HCT116 (cell line): Measurements from ENCODE around the gene PDCL2. TPM values are rescaled to one million over a fixed set of nuclear protein-coding genes. Genes with fewer than 3 reads are reported as not detected.

Source experiments
- ATAC-seq: fragments of 200-7000 bp; cut with Tn5 transposase; 2 replicates; pipeline ENCODE4 v1.9.1; 2020; ENCODE audit warnings: mild to moderate bottlenecking, moderate library complexity
- BruUV-seq: library from RNA; stranded (reverse); fragments of 400-500 nt; replicated peaks from 2 replicates; lab custom pipeline; 2021; lab: Mats Ljungman, UMichigan
- CTCF ChIA-PET: fragments of 300-600 bp; sonication (Branson Sonifier 250); formaldehyde crosslinking; loops from one replicate; lab custom pipeline; 2021; ENCODE audit warnings: antibody characterized with exemption; lab: Charles Lee
- POLR2A ChIA-PET: fragments of 300-600, 350-600 bp; sonication (Branson Sonifier 250); formaldehyde crosslinking; loops from one replicate; lab custom pipeline; 2021; ENCODE audit warnings: antibody characterized with exemption; lab: Charles Lee
- RAD21 ChIA-PET, 2 experiments: fragments of 300-600 bp; sonication (Branson Sonifier 250); formaldehyde crosslinking; loops; one replicate each; lab custom pipeline; 2023; ENCODE audit warnings: low total read pairs in 2 of 2; ENCODE audit not compliant: uncharacterized antibody in 2 of 2, unreplicated experiment in 2 of 2, low non-redundant PET in 1 of 2; lab: Charles Lee
- DNase-seq: peaks from one replicate; pipeline ENCODE4 v3.0.0-alpha.2; 2010; ENCODE audit warnings: low read depth, low spot score
- H2AFZ ChIP-seq: fragments of 200-600 bp; shearing (Covaris generic), sonication (generic); 2 replicates; pipeline ENCODE4 v1.6.1; 2017; ENCODE audit warnings: low read depth, mixed run types, mixed read lengths, antibody characterized with exemption, low read length; ENCODE audit not compliant: poor library complexity, severe bottlenecking
- H3K27ac ChIP-seq: 2 replicates; pipeline ENCODE4 v1.5.1; 2012; ENCODE audit warnings: low read depth, low read length
- H3K27me3 ChIP-seq: fragments of 200-600 bp; sonication (generic); 2 replicates; pipeline ENCODE4 v1.6.1; 2016; ENCODE audit warnings: mixed run types, low read length, mixed read lengths; ENCODE audit not compliant: insufficient read depth
- H3K36me3 ChIP-seq, 2 experiments: fragments of 200-500 bp in 1 of 2; fragments of 200-600 bp in 1 of 2; sonication (Bioruptor generic) in 1 of 2; sonication (generic) in 1 of 2; 2 replicates each; pipeline versions ENCODE4 v1.5.1 to v1.6.1; 2014 to 2016; ENCODE audit warnings: low read length in 2 of 2, inconsistent platforms in 1 of 2, mixed read lengths in 1 of 2, mixed run types in 1 of 2; ENCODE audit not compliant: insufficient read depth in 2 of 2, control insufficient read depth in 1 of 2
- H3K4me1 ChIP-seq, 2 experiments: fragments of 200-600 bp in 1 of 2; sonication (generic) in 1 of 2; 2 replicates each; pipeline versions ENCODE4 v1.5.1 to v1.6.1; 2012 to 2017; ENCODE audit warnings: low read length in 2 of 2, inconsistent platforms in 1 of 2, mild to moderate bottlenecking in 1 of 2, mixed read lengths in 1 of 2, mixed run types in 1 of 2, moderate library complexity in 1 of 2; ENCODE audit not compliant: insufficient read depth in 2 of 2, control insufficient read depth in 1 of 2
- H3K4me2 ChIP-seq: fragments of 200-600 bp; sonication (generic); 2 replicates; pipeline ENCODE4 v1.6.1; 2017; ENCODE audit warnings: mixed run types, low read length, mixed read lengths
- H3K4me3 ChIP-seq, 2 experiments: fragments of 200-600 bp in 1 of 2; sonication (generic) in 1 of 2; replicated peaks in 1 of 2; 2 replicates each; pipeline ENCODE4 v1.5.1; 2011 to 2016; ENCODE audit warnings: low read length in 2 of 2, control low read depth in 1 of 2, low read depth in 1 of 2, mild to moderate bottlenecking in 1 of 2, mixed read lengths in 1 of 2, mixed run types in 1 of 2
- H3K79me2 ChIP-seq: fragments of 200-600 bp; sonication (generic); 2 replicates; pipeline ENCODE4 v1.6.1; 2017; ENCODE audit warnings: mild to moderate bottlenecking, mixed run types, low read length, moderate library complexity, mixed read lengths; ENCODE audit not compliant: insufficient read depth
- H3K9ac ChIP-seq: fragments of 200-600 bp; sonication (generic); 2 replicates; pipeline ENCODE4 v1.6.1; 2016; ENCODE audit warnings: low read length, mixed read lengths
- H3K9me2 ChIP-seq: fragments of 200-600 bp; sonication (generic), shearing (Covaris generic); 2 replicates; pipeline ENCODE4 v1.6.1; 2017; ENCODE audit warnings: mixed run types, mild to moderate bottlenecking, moderate library complexity; ENCODE audit not compliant: insufficient read depth
- H3K9me3 ChIP-seq, 2 experiments: fragments of 200-500 bp in 1 of 2; fragments of 200-600 bp in 1 of 2; sonication (Bioruptor generic) in 1 of 2; sonication (generic) in 1 of 2; 2 replicates each; pipeline ENCODE4 v1.6.1; 2014 to 2017; ENCODE audit warnings: low read length in 2 of 2, mixed read lengths in 2 of 2, inconsistent platforms in 1 of 2, low read depth in 1 of 2, mild to moderate bottlenecking in 1 of 2, mixed run types in 1 of 2, moderate library complexity in 1 of 2; ENCODE audit not compliant: control insufficient read depth in 1 of 2, insufficient read depth in 1 of 2
- H4K20me1 ChIP-seq: fragments of 200-600 bp; sonication (generic), shearing (Covaris generic); 2 replicates; pipeline ENCODE4 v1.6.1; 2017; ENCODE audit warnings: mixed run types, mild to moderate bottlenecking, moderate library complexity; ENCODE audit not compliant: insufficient read depth
- ATF3 ChIP-seq: IDR thresholded peaks from 2 replicates; pipeline ENCODE4 v1.6.1; 2012
- CBX3 ChIP-seq: IDR thresholded peaks from 2 replicates; pipeline ENCODE4 v1.6.1; 2012; ENCODE audit warnings: low read depth
- CEBPB ChIP-seq: IDR thresholded peaks from 2 replicates; pipeline ENCODE4 v1.6.1; 2012; ENCODE audit warnings: low read depth
- EGR1 ChIP-seq: IDR thresholded peaks from 2 replicates; pipeline ENCODE4 v1.6.1; 2012; ENCODE audit warnings: low read depth
- ELF1 ChIP-seq: IDR thresholded peaks from 2 replicates; pipeline ENCODE4 v1.6.1; 2012; ENCODE audit warnings: low read depth, borderline replicate concordance
- EZH2 ChIP-seq: fragments of 200-600 bp; sonication (generic); IDR thresholded peaks from 2 replicates; pipeline ENCODE4 v1.6.1; 2017; ENCODE audit warnings: antibody characterized with exemption, mixed run types
- EZH2phosphoT487 ChIP-seq: fragments of 200-600 bp; IDR thresholded peaks from 2 replicates; pipeline ENCODE4 v1.6.1; 2018; ENCODE audit warnings: antibody characterized with exemption, borderline replicate concordance
- JUND ChIP-seq: IDR thresholded peaks from 2 replicates; pipeline ENCODE4 v1.6.1; 2012
- POLR2A ChIP-seq: IDR thresholded peaks from 2 replicates; pipeline ENCODE4 v1.7.0; 2011; ENCODE audit warnings: borderline replicate concordance; ENCODE audit not compliant: insufficient read depth, insufficient read length; ENCODE audit errors: extremely low read depth
- POLR2AphosphoS5 ChIP-seq: IDR thresholded peaks from 2 replicates; pipeline ENCODE4 v1.6.1; 2011; ENCODE audit warnings: mild to moderate bottlenecking, low read depth, low read length, moderate library complexity
- RAD21 ChIP-seq: IDR thresholded peaks from 2 replicates; pipeline ENCODE4 v1.6.1; 2012; ENCODE audit warnings: low read depth, mild to moderate bottlenecking
- SIN3A ChIP-seq: IDR thresholded peaks from 2 replicates; pipeline ENCODE4 v1.6.1; 2012; ENCODE audit warnings: low read depth
- SP1 ChIP-seq: IDR thresholded peaks from 2 replicates; pipeline ENCODE4 v1.6.1; 2012; ENCODE audit warnings: low read depth
- SRF ChIP-seq: IDR thresholded peaks from 2 replicates; pipeline ENCODE4 v1.6.1; 2012; ENCODE audit warnings: low read depth
- YY1 ChIP-seq: IDR thresholded peaks from 2 replicates; pipeline ENCODE4 v1.6.1; 2011; ENCODE audit warnings: low read length, low read depth, moderate library complexity, mild to moderate bottlenecking; ENCODE audit not compliant: insufficient replicate concordance; ENCODE audit errors: extremely low read depth
- ZFX ChIP-seq: fragments of 450-650 bp; IDR thresholded peaks from 2 replicates; pipeline ENCODE4 v1.6.1; 2017
- ZNF274 ChIP-seq: fragments of 200-500 bp; sonication (Bioruptor generic); IDR thresholded peaks from 2 replicates; pipeline ENCODE4 v1.6.1; 2014; ENCODE audit warnings: mild to moderate bottlenecking, low read depth, low read length, inconsistent platforms
- intact Hi-C: fragments of 100-400 bp; cut with micrococcal nuclease; formaldehyde crosslinking; loops from 2 replicates; pipeline ENCODE4 v1.10.0; 2022
- total RNA-seq: library from RNA; stranded (reverse); gene quantifications from one replicate; pipeline ENCODE4 v1.2.1, GENCODE V29; 2021; ENCODE audit not compliant: unreplicated experiment
- TF ChIP-seq, protein P1 (sequence below), 3 experiments: fragments of 200-600 bp in 1 of 3; sonication (generic) in 1 of 3; IDR thresholded peaks in 2 of 3; conservative IDR thresholded peaks in 1 of 3; 2 replicates each; pipeline ENCODE4 v1.5.1; 2012 to 2017; ENCODE audit warnings: low read depth in 2 of 3, low read length in 2 of 3, antibody characterized with exemption in 1 of 3, borderline replicate concordance in 1 of 3, control low read depth in 1 of 3, mild to moderate bottlenecking in 1 of 3, mixed read lengths in 1 of 3, mixed run types in 1 of 3, moderate library complexity in 1 of 3; ENCODE audit not compliant: insufficient read depth in 1 of 3

Gene PDCL2
- total RNA-seq, 1 experiment from 2014 or later, result 0.47 TPM

DNA sequence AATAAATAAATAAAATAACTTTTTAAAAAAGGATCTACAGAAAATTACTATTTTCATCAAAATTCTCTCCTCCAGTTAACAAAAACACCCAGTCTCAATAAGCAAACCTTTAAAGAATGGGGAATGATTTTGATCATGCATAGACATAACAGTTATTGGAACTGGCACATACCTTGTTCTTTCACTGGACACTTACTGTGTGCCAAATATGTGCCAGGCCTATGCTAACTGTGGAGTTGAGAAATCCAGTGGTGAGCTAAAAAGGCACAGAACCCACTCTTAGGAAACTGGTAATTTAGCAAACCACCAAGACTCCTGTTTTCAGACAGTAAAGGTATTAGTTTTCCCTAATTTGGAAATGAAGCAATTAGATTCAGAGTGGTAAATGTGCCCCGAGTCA lies 84.4 kb downstream of the PDCL2 start:
- RAD21 ChIA-PET, result no interaction called here
- H3K27ac ChIP-seq, result no peak overlapping the region
- H3K4me1 ChIP-seq, result peaks cover 7 to 26% of the 10 kb centered on the region in 2 experiments
- peaks cover 62% of the 10 kb centered on the region for H3K79me2 ChIP-seq
- H3K27me3 ChIP-seq, result no peaks in the 10 kb centered on the region
- TSS peak; percentile 6 for BruUV-seq
- intact Hi-C loops, result no loop called here
- no peaks in the 10 kb centered on the region for H3K9me2 ChIP-seq
- H3K9me3 ChIP-seq, result no peaks in the 10 kb centered on the region
- CTCF ChIA-PET, result no interaction called here
- no peak overlapping the region for H2AFZ ChIP-seq
- no peak for DNase-seq
- ATAC-seq, result no peak
- no peak overlapping the region for H3K9ac ChIP-seq
- POLR2A ChIA-PET, result no interaction called here
- H4K20me1 ChIP-seq, result peaks cover 4% of the 10 kb centered on the region; the same call in 1 of the 2 replicates
- H3K4me3 ChIP-seq, result no peak overlapping the region
- H3K4me2 ChIP-seq, result no peak overlapping the region
- peaks cover 0 to 4% of the 10 kb centered on the region in 2 experiments; a peak in 1 of 4 replicates for H3K36me3 ChIP-seq
- no peak for TF ChIP-seq RAD21
- TF ChIP-seq ZFX, result no peak
- TF ChIP-seq ELF1, result no peak
- TF ChIP-seq SIN3A, result no peak
- no peak for TF ChIP-seq EGR1
- TF ChIP-seq EZH2, result no peak
- TF ChIP-seq CEBPB, result no peak
- no peak for TF ChIP-seq JUND
- TF ChIP-seq ZNF274, result no peak
- TF ChIP-seq, protein P1, sequence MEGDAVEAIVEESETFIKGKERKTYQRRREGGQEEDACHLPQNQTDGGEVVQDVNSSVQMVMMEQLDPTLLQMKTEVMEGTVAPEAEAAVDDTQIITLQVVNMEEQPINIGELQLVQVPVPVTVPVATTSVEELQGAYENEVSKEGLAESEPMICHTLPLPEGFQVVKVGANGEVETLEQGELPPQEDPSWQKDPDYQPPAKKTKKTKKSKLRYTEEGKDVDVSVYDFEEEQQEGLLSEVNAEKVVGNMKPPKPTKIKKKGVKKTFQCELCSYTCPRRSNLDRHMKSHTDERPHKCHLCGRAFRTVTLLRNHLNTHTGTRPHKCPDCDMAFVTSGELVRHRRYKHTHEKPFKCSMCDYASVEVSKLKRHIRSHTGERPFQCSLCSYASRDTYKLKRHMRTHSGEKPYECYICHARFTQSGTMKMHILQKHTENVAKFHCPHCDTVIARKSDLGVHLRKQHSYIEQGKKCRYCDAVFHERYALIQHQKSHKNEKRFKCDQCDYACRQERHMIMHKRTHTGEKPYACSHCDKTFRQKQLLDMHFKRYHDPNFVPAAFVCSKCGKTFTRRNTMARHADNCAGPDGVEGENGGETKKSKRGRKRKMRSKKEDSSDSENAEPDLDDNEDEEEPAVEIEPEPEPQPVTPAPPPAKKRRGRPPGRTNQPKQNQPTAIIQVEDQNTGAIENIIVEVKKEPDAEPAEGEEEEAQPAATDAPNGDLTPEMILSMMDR (IDR thresholded peaks at IDR 0.05 in 2 of 3, conservative IDR thresholded peaks at IDR 0.05 in 1 of 3; ENCODE audit: borderline replicate concordance in 1 of 3, insufficient read depth in 1 of 3, low read depth in 2 of 3, low read length in 2 of 3), result no peak
- TF ChIP-seq POLR2A, result no peak
- no peak for TF ChIP-seq EZH2phosphoT487
- TF ChIP-seq CBX3, result no peak
- no peak for TF ChIP-seq YY1
- no peak for TF ChIP-seq SRF
- TF ChIP-seq ATF3, result no peak
- TF ChIP-seq POLR2AphosphoS5, result no peak
- TF ChIP-seq SP1, result no peak
- TF ChIP-seq, all 23 proteins: peak for 0

Other genes starting within 250 kb of the PDCL2 start
- gene SRD5A3, start 246.0 kb downstream of the PDCL2 start, total RNA-seq, result 19.9 TPM
- gene TMEM165, start 196.3 kb downstream of the PDCL2 start, total RNA-seq, result 60.7 TPM
- gene CLOCK, start 45.3 kb downstream of the PDCL2 start, total RNA-seq, result 38.7 TPM
- gene NMU, start 44.1 kb upstream of the PDCL2 start, total RNA-seq, result 81.1 TPM
- not detected for gene EXOC1L, start 227.5 kb upstream of the PDCL2 start, total RNA-seq